Measurements from ENCODE around the gene FAM117B. TPM values are rescaled to one million over a fixed set of nuclear protein-coding genes. Genes with fewer than 3 reads are reported as not detected.

FAM117B gene
- total and polyA plus RNA-seq, 8 donors, result 1.9 to 49.8 (median 13.3) TPM

GRCh38 chr2:202679980-202680379 lies 45.2 kb downstream of the FAM117B start:
- Histone ChIP-seq H3K9me3 (peaks cover 0 to 16% (median 8%) of the 10 kb centered on the region in 4 donors), H3K4me3 (no peak overlapping the region), H3K27ac (no peak overlapping the region), H3K4me1 (no peaks in the 10 kb centered on the region), H3K36me3 (no peaks in the 10 kb centered on the region), H3K27me3 (no peaks in the 10 kb centered on the region)
- DNase-seq, result no peak
- WGBS, 5 donors, result 77 to 95% (median 85%) methylated on average over 3 of the region's 3 CpGs
- intact Hi-C loops (cut with DNase I; ENCODE audit: low total_unique reads), result no loop called here
- no peak for TF ChIP-seq CTCF (IDR thresholded peaks at IDR 0.05)
- no peak for TF ChIP-seq POLR2AphosphoS5 (IDR thresholded peaks at IDR 0.05)
- TF ChIP-seq EP300 (IDR thresholded peaks at IDR 0.05), result no peak
- TF ChIP-seq POLR2A (IDR thresholded peaks at IDR 0.05), result no peak

GRCh38 chr2:202680512-202680911 lies 45.7 kb downstream of the FAM117B start:
- no peak for DNase-seq
- H3K27me3 ChIP-seq, result no peaks in the 10 kb centered on the region
- 78 to 94% (median 89%) methylated on average over 1 of the region's 1 CpG for WGBS, 5 donors
- H3K4me3 ChIP-seq, result no peak overlapping the region
- H3K9me3 ChIP-seq, result peaks cover 0 to 16% (median 8%) of the 10 kb centered on the region in 4 donors
- no peak overlapping the region for H3K27ac ChIP-seq
- H3K36me3 ChIP-seq, result no peaks in the 10 kb centered on the region
- no peaks in the 10 kb centered on the region for H3K4me1 ChIP-seq
- intact Hi-C loops (cut with DNase I; ENCODE audit: low total_unique reads), result no loop called here
- TF ChIP-seq POLR2A (IDR thresholded peaks at IDR 0.05) (no peak), CTCF (IDR thresholded peaks at IDR 0.05) (no peak), EP300 (IDR thresholded peaks at IDR 0.05) (no peak), POLR2AphosphoS5 (IDR thresholded peaks at IDR 0.05) (no peak)

- H3K4me1 ChIP-seq, result no peaks in the 10 kb centered on the region
- intact Hi-C loops (cut with DNase I; ENCODE audit: low total_unique reads), result no loop called here
- TF ChIP-seq POLR2AphosphoS5 (IDR thresholded peaks at IDR 0.05), result no peak
- no peak for TF ChIP-seq EP300 (IDR thresholded peaks at IDR 0.05)
- TF ChIP-seq CTCF (IDR thresholded peaks at IDR 0.05), result no peak
- TF ChIP-seq POLR2A (IDR thresholded peaks at IDR 0.05), result no peak
- H3K36me3 ChIP-seq, result no peaks in the 10 kb centered on the region
- no peak overlapping the region for H3K27ac ChIP-seq
- 87 to 96% (median 95%) methylated on average over 9 of the region's 9 CpGs for WGBS, 5 donors
- peaks cover 0 to 16% (median 8%) of the 10 kb centered on the region in 4 donors for H3K9me3 ChIP-seq
- no peak overlapping the region for H3K4me3 ChIP-seq
- no peaks in the 10 kb centered on the region for H3K27me3 ChIP-seq
- no peak for DNase-seq
Measured at GRCh38 chr2:202681688-202682205, 47.0 kb downstream of the FAM117B start.

- peaks cover 0 to 16% (median 8%) of the 10 kb centered on the region in 4 donors for H3K9me3 ChIP-seq
- no peak for TF ChIP-seq CTCF (IDR thresholded peaks at IDR 0.05)
- TF ChIP-seq POLR2AphosphoS5 (IDR thresholded peaks at IDR 0.05), result no peak
- TF ChIP-seq EP300 (IDR thresholded peaks at IDR 0.05), result no peak
- TF ChIP-seq POLR2A (IDR thresholded peaks at IDR 0.05), result no peak
- intact Hi-C loops (cut with DNase I; ENCODE audit: low total_unique reads), result no loop called here
- H3K4me1 ChIP-seq, result no peaks in the 10 kb centered on the region
- H3K4me3 ChIP-seq, result no peak overlapping the region
- H3K27ac ChIP-seq, result no peak overlapping the region
- no peaks in the 10 kb centered on the region for H3K36me3 ChIP-seq
- WGBS, 5 donors, result 91 to 97% (median 94%) methylated on average over 12 of the region's 12 CpGs
- no peak for DNase-seq
- no peaks in the 10 kb centered on the region for H3K27me3 ChIP-seq
Measured at GRCh38 chr2:202682274-202682673, 47.5 kb downstream of the FAM117B start.
